ENCODE data around the gene RGS19.

The RGS19 gene

DNA sequence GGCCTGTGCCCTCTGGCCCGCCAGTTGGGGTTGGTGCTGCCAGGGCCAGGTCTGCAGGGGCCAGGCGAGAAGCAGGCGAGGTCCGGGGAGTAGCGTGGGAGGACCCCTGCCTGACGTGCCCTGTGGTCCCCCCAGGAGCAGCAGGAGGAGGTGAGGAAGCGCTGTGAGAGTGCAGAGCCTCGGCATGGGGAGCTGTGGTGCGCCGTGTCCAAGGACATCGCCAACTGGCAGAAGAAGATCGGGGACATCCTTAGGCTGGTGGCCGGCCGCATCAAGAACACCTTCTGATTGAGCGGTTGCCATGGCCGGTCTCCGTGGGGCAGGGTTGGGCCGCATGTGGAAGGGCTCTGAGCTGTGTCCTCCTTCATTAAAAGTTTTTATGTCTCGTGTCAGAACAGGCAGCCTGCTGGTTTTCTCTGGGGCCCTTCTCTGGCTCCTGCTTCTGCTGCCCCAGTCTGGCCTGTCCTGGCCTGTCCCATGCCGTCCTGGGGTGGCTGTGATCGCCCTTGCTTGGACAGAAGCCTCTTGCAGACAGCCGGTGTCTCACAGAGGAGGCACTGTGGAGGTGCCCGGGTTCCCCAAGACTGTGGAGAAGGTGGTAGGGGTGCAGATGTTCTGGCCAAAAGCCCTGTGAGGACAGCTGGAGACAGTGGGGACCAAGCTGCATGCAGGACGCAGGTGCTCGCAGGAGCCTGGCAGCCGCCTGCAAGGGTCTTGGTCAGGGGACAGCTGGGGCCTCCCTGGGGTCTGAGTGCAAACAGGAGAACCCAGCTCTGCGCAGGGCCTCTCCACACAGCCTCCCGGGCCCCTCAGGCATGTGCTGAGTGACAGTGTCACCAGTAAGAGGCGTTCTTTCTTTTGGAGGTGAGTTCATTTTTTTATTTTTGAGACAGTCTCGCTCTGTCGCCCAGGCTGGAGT is 46.4 kb downstream of the RGS19 start:
- DNase-seq = no peak

DNA sequence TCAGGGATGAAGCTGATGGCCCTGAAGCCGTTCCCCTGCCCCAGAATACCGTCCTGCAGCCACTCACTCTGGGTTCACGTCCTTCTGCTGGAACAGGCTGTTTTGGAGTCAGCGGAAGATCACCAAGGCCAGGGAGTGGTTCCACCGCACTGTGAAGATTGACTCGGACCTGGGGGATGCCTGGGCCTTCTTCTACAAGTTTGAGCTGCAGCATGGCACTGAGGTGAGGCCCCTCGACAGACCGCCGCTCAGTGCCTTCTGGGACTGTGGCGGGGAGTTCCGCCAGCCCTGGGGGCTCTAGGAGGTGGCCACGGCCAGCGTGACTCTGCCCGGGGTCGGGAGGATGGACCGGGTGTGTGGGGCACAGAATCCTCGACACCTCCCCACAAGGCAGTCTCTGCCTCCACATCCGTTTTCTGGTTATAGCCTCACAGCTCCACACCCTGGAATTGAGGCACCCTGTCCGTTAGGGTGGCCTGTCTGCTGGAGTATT is 47.5 kb downstream of the RGS19 start:
- no peak for DNase-seq

DNA sequence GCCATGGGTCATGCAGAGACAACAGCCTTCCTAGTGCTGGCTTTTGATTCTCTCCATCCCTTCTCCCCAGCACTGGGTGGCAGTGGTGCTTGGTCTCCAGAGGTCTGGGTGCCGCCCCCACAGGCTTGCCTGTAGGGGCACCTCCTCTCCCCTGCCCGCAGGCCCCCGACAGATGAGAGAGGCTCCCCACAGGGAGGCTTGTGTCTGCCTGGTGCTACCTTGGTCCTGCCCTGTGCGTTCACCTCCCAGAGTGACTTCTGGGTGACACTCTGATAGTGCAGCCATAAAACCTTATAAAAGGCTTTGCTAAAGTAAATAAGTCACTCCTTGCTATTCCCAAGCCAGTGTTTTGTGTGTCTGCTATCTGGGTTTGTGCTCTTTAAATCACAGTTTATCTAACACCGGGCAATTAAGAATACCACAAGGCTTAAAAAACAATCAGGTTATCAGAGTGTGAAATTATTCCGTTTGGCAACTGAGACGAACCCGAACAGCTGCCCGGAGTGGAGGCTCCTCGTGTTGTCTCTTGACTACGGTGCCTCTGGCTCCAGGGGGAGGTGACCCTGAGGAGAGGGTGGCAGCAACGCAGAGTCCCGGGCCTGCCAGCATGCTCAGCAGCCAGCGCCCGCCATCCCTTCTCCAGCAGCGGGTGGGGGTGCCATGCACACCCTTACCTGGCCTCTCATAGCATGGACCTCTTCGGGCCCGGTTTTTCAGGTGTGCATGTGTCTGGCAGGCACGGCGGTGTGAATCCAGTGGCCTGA is 48.8 kb downstream of the RGS19 start:
- DNase-seq = no peak

DNA sequence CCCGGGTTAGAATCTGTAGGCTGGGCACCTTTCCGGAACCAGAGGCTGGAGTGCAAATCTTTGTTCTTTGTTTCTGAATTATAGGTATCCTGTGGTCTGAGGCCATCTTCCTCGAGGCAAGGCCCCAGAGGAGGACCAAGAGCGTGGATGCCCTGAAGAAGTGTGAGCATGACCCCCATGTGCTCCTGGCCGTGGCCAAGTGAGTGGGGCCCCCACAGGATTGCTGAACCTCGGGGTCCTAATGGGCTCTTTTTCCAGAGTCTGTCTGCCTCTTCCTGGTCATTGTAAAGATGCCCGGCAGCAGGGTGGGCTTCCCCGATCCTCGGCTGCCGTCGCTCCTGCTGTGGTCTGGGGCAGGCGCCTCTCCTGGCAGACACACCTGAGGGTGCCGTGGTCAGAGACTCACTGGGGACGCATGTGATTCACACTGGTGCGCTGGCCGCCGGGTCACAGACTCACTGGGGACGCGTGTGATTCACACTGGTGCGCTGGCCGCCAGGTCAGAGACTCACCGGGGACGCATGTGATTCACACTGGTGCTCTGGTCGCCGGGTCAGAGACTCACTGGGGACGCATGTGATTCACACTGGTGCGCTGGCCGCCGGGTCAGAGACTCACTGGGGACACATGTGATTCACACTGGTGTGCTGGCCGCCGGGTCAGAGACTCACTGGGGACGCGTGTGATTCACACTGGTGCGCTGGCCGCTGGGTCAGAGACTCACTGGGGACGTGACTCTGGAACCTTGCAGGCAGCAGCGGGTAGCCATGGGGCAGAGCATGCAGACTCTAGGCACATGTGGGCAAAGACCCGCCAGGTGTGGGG is 49.8 kb downstream of the RGS19 start:
- DNase-seq = no peak

DNA sequence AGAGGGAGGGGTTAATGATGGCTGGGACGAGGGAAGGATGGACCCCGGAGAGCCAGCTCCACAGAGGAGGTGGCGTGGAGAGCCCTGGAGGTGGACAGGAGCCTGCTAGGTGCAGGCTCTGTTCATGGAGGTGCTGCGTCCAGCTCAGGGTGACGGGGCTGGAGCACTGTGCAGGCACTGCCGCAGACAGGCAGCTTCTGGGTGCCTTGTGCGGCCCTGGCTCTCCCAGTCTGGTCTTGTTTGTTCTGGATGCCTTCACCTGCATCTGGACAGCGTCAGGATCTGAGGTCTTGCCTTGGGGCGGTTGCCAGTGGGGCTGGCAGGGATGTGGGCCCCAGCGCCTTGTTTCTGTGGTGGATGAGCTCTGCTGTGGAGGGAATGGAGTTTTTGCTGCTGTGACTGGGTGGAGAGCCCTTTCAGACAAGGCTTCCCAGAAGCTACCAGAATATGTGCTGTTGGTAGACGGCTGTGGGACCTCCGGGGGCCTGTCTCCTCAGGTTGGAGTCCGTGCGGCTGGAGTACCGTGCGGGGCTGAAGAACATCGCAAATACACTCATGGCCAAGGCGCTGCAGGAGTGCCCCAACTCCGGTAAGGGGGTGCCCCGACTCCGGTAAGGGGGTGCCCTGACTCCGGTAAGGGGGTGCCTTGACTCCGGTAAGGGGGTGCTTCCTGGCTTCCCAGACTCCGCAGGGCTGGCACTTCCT is 51.2 kb downstream of the RGS19 start:
- no peak for DNase-seq

DNA sequence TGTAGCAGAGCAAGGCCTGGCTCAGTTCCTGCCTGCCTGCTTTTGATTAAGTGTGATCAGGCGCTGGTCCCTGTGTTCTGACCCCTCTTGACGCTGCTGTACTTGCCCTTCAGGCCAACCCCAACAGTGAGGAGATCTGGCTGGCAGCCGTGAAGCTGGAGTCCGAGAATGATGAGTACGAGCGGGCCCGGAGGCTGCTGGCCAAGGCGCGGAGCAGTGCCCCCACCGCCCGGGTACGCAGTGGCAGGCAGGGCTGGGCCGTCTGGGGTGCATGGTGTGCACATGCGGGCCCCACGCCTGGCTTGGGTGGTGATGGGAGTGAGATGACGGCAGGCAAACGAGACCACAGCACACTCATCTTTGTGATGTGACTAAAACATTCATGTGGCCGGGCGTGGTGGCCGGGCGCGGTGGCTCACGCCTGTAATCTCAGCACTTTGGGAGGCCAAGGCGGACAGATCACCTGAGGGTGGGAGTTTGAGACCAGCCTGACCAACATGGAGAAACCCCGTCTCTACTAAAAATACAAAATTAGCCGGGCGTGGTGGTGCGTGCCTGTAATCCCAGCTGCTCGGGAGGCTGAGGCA is 53.4 kb downstream of the RGS19 start:
- DNase-seq = no peak

DNA sequence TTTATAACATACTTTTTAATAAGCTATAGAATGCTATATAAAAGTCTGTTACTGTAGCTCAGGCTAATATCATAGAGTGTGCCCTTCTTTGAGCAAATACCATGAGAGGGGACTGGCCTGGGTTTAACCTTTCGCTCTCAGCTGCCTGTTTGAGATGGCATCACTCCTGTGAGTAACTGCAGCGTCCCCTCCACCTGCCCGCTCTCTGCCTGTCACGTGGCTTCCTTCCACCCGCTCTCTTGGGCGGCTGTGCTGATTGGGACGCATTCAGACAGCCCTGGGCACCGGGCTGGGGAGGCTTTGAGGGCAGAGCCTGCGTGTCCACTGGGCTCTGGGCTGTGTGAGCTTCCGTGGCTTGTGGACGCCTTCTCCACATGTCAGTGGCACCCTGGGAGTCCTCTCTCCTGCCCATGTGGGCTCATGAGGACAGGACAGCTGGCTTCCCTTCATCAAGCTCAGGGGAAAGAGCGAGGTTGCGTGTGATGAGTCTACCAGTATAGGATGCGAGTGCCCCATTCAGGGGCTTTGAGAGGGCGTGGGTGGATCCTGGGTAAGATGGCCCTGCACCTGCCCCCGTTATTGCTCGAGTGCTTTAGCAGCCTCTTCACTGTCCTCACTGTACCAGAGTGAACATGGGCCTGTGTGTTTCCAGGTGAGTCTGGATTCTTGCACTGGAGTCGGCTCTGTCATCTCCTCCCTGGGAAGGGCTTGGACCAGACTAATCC is 54.1 kb downstream of the RGS19 start:
- DNase-seq = no peak

DNA sequence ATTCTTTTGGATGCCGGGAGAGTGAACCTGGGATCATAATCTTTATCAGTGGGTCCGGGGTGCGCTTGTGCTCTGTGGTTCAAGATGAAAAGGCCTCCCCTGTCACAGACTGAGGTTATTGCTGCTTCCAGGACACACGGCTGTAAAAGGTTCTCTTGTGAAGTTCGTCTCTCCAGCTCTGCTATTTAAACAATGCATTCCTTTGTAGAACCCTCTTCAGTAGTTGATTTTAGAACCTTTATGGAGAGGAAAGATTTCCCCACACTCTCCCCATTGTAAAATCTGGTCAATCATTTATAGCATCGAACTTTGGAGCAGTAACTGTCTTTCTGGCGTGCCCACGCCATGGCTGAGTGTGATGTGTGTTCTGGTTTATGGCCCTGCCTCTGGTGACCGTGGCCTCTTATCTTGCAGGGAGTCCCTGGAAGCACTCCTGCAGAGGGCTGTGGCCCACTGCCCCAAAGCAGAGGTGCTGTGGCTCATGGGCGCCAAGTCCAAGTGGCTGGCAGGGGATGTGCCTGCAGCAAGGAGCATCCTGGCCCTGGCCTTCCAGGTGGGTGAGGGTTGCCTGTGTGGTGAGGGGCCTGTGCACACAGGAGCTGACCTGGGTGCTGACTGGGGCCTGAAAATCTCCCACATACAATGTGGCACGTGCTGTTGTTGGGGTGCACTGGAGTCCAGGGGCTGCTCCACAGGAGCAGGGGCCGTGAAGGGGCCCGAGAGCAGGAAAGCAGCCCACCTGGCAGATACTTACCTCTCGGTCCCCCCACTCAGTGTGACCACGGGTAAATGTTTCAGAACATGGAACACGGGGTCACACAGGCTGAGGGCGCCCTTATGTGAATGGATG is 55.0 kb downstream of the RGS19 start:
- no peak for DNase-seq

DNA sequence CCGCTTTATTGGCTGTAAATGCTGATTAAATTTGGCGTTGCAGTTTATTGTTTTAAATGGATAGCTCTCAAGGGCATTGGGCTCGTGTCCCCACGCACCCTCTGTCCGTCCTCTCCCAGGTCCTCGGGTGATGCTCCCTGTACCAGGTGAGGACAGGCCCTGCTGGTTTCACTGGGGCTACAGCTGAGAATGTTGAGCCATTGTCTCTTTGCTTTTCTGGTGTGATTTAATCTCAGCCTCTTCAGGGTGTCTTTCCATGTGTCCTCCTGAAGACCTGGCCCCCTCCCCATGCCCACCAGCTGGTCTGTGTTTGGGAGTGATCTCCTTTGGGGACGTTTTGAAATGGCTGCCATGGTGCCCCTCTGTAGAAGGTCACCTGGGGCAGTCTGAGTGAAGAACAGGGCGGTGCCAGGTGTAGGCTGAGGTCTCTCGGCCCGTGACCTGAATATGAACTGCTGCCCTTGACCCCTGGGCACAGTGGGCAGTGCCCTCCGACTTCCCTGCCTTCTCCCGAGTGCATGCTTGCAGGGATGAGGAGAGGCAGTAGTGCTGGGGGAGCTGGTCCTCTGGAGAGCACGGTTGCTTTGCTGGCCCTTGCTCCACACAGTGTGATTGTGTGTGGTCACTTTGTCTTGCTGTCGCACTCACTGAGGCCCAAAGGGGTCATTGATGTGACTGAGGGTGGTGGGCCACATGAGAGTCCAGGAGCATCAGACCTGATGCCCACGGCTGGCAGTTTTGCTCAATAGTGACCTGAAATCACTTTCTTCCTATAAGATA is 55.8 kb downstream of the RGS19 start:
- no peak for DNase-seq

All from NCI-H1417 (cell line).